CD4-positive, CD25-positive, alpha-beta regulatory T cell (primary cell): Measurements from ENCODE around the gene C12orf50. TPM values are rescaled to one million over a fixed set of nuclear protein-coding genes. Genes with fewer than 3 reads are reported as not detected.
"Not testable (repeated sequence)": the region's sequence is repeated elsewhere in the genome, so short reads cannot be mapped to it uniquely, and the experiment has no call there.

Source experiments
- ATAC-seq, 2 donors: fragments of 150-1000 bp; cut with Tn5 transposase; one replicate each; pipeline ENCODE4 v1.10.0; 2021; ENCODE audit warnings: low read depth in 2 of 2, moderate number of reproducible peaks in 2 of 2, moderate library complexity in 1 of 2
- DNase-seq, 3 donors: peaks; one replicate each; pipeline versions ENCODE4 v3.0.0 to v3.0.0-alpha.2; 2012 to 2022; ENCODE audit warnings: mixed read lengths in 1 of 3
- H3K27ac ChIP-seq: one replicate; pipeline ENCODE4 v1.7.0; 2013; ENCODE audit warnings: mild to moderate bottlenecking, low read length; ENCODE audit not compliant: insufficient read depth, poor library complexity, severe bottlenecking
- H3K27me3 ChIP-seq: one replicate; pipeline ENCODE4 v1.7.0; 2013; ENCODE audit warnings: low read length; ENCODE audit not compliant: control insufficient read depth, insufficient read depth
- H3K36me3 ChIP-seq: one replicate; pipeline ENCODE4 v1.7.0; 2013; ENCODE audit warnings: mild to moderate bottlenecking, low read length, moderate library complexity; ENCODE audit not compliant: control insufficient read depth, insufficient read depth
- H3K4me1 ChIP-seq: 2 replicates; pipeline ENCODE4 v1.7.0; 2013; ENCODE audit warnings: mild to moderate bottlenecking, low read length; ENCODE audit not compliant: insufficient read depth, control insufficient read depth, poor library complexity, severe bottlenecking
- H3K4me3 ChIP-seq: one replicate; pipeline ENCODE4 v1.7.0; 2013; ENCODE audit warnings: low read depth, mild to moderate bottlenecking, low read length, moderate library complexity
- H3K9me3 ChIP-seq, 2 experiments: 1 replicate in 1 of 2; 2 replicates in 1 of 2; pipeline ENCODE4 v1.7.0; 2013; ENCODE audit warnings: low read length in 2 of 2, mild to moderate bottlenecking in 1 of 2, moderate library complexity in 1 of 2; ENCODE audit not compliant: control insufficient read depth in 2 of 2
- H3K27ac Mint-ChIP-seq, 3 donors: one replicate each; pipeline ENCODE4 v1.8.0; 2020 to 2022; ENCODE audit warnings: mild to moderate bottlenecking in 3 of 3, mixed read lengths in 3 of 3, moderate library complexity in 2 of 3
- H3K27me3 Mint-ChIP-seq: one replicate; pipeline ENCODE4 v1.8.0; 2022; ENCODE audit warnings: mild to moderate bottlenecking, mixed read lengths
- H3K36me3 Mint-ChIP-seq: one replicate; pipeline ENCODE4 v1.8.0; 2020; ENCODE audit warnings: mixed read lengths
- H3K4me1 Mint-ChIP-seq, 4 donors: one replicate each; pipeline ENCODE4 v1.8.0; 2020 to 2022; ENCODE audit warnings: mixed read lengths in 4 of 4, mild to moderate bottlenecking in 1 of 4
- H3K4me3 Mint-ChIP-seq, 4 donors: one replicate each; pipeline ENCODE4 v1.8.0; 2020 to 2022; ENCODE audit warnings: mild to moderate bottlenecking in 4 of 4, mixed read lengths in 4 of 4, moderate library complexity in 3 of 4
- H3K9me3 Mint-ChIP-seq, 7 donors: one replicate each; pipeline ENCODE4 v1.8.0; 2020 to 2022; ENCODE audit warnings: mixed read lengths in 7 of 7, mild to moderate bottlenecking in 3 of 7, moderate library complexity in 2 of 7
- polyA plus RNA-seq, 4 donors: library from polyadenylated mRNA; unstranded; fragments of 300-500 nt; fragmentation: Illumina TruSeq; gene quantifications; one replicate each; pipeline ENCODE4 v1.2.3, GENCODE V29; 2021
- total RNA-seq: library from RNA; stranded (reverse); gene quantifications from one replicate; pipeline ENCODE4 v1.2.3, GENCODE V29; 2022

Gene C12orf50
- total and polyA plus RNA-seq, 5 donors from 2014 or later = 0.15 TPM; not detected in 4

DNA sequence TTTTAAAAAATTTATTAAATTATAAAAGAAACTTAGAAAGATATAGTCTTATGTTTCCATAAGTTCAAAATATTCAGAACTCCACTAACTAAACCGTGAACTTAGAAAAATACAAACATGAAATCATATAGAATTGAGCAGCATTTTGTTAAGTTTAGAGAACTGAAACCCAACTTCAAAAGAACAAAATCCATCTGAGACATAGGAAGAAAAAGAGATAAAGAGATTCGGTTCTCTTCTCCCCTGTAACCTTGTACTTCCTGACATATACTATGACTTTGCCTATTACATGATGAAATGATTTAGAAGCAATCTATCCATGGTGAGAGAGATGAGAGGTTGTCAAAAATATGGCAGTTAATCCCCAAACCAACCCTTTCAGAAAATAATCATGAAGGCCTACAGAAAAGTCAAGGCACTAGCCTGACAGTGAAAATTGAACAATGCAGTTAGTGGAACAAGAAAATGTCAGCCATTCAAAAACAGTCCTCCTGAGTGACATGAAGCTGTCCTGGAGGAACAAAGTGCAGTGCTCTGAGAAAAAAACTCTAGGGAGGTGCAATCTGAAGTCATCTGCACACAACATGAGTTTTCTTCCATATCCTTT is 44.0 kb downstream of the C12orf50 start:
- H3K4me1 ChIP-seq = no peaks in the 10 kb centered on the region
- no peaks in the 10 kb centered on the region for H3K36me3 ChIP-seq
- H3K27me3 ChIP-seq = peaks cover 1% of the 10 kb centered on the region
- no peaks in the 10 kb centered on the region for H3K9me3 ChIP-seq
- ATAC-seq (no peak), DNase-seq (no peak)
- H3K4me3 Mint-ChIP-seq = no peak overlapping the region
- peaks cover 4% of the 10 kb centered on the region for H3K27me3 Mint-ChIP-seq
- H3K4me1 Mint-ChIP-seq = no peaks in the 10 kb centered on the region
- H3K36me3 Mint-ChIP-seq = no peaks in the 10 kb centered on the region
- H3K9me3 Mint-ChIP-seq = peaks cover 0 to 1% (median 0%) of the 10 kb centered on the region in 7 donors
- H3K27ac Mint-ChIP-seq = no peak overlapping the region
- no peak overlapping the region for H3K4me3 ChIP-seq
- no peak overlapping the region for H3K27ac ChIP-seq

DNA sequence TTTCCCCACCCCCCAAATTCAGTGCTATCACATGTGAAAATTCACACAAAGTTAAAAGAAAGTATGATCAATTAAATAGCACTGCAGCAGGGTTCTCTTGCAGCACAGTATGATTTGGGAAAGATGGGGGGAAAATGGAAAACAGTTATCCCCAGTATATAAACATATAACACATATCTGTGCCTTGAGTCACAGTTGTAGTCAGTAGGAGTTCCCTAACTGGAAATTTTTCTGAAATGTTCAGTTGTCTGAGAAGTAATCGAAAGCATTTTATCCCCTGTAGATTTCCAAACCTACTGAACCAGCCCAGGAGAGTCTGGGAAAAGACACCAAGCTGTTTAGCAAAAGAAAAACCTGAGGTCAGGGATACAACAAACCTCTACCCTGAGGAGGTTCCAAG is 47.0 kb downstream of the C12orf50 start:
- no peaks in the 10 kb centered on the region for H3K4me1 ChIP-seq
- DNase-seq = no peak
- no peak overlapping the region for H3K27ac Mint-ChIP-seq

DNA sequence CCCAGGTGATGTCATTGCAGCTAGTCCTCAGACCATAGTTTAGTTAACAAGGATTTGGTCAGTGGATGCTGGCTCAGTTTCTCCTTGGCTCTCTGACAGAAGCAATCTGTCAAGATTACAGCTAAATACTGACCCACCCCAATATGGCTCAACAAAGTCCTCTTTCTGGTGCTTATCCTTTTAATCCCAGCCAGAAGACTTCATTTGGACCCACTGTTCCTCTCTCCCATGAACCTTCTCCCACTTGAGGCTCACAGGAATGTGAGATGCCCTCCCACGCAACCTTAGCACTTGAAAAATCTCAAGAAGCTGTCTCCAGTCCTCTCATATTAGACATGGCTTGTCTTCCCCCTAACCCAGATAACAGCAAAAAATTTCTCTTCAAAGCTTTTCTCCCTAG is 47.7 kb downstream of the C12orf50 start:
- H3K4me1 Mint-ChIP-seq = no peaks in the 10 kb centered on the region
- H3K36me3 Mint-ChIP-seq = no peaks in the 10 kb centered on the region

More for the DNA sequence above, 47.0 kb downstream of the C12orf50 start:
- Mint-ChIP-seq H3K4me1 (no peaks in the 10 kb centered on the region), H3K27me3 (peaks cover 4% of the 10 kb centered on the region), H3K36me3 (no peaks in the 10 kb centered on the region), H3K9me3 (peaks cover 0 to 4% (median 0%) of the 10 kb centered on the region in 7 donors), H3K4me3 (no peak overlapping the region)
- H3K27me3 ChIP-seq = no peaks in the 10 kb centered on the region
- no peaks in the 10 kb centered on the region for H3K9me3 ChIP-seq
- H3K36me3 ChIP-seq = no peaks in the 10 kb centered on the region
- no peak for ATAC-seq
- no peak overlapping the region for H3K27ac ChIP-seq
- H3K4me3 ChIP-seq = no peak overlapping the region

DNA sequence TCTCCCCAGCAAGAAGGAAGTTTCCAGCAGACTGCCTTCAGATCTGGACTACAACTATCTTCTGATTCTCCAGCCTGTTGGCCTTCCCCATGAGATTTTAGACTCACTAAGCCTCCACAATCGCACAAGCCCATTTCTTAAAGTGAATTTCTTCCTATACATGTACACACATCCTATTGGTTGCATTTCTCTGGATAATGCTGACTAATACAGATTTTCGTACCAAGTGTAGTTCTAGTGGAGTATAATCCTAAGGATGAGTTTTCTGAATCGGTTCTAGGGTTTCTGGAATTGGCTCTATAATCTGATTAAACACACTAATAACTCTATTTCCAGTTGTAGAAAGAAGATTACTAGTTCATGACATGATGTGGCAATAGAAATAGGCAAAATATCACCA is 53.3 kb downstream of the C12orf50 start:
- H3K27me3 Mint-ChIP-seq = no peaks in the 10 kb centered on the region
- H3K36me3 Mint-ChIP-seq = no peaks in the 10 kb centered on the region
- no peaks in the 10 kb centered on the region for H3K27me3 ChIP-seq
- peaks cover 0 to 4% (median 0%) of the 10 kb centered on the region in 7 donors for H3K9me3 Mint-ChIP-seq
- peak overlapping the region in 1 of 3 donors; percentile 26 for H3K27ac Mint-ChIP-seq
- H3K4me1 ChIP-seq = no peaks in the 10 kb centered on the region
- H3K27ac ChIP-seq = no peak overlapping the region
- no peaks in the 10 kb centered on the region for H3K36me3 ChIP-seq
- no peaks in the 10 kb centered on the region for H3K4me1 Mint-ChIP-seq
- no peaks in the 10 kb centered on the region for H3K9me3 ChIP-seq
- H3K4me3 ChIP-seq = no peak overlapping the region
- no peak for ATAC-seq
- H3K4me3 Mint-ChIP-seq = no peak overlapping the region
- DNase-seq = no peak

More for the DNA sequence above, 47.7 kb downstream of the C12orf50 start:
- H3K27ac ChIP-seq = no peak overlapping the region
- no peaks in the 10 kb centered on the region for H3K36me3 ChIP-seq
- H3K9me3 ChIP-seq = no peaks in the 10 kb centered on the region
- ATAC-seq (no peak), DNase-seq (no peak)
- H3K4me3 ChIP-seq = no peak overlapping the region
- no peaks in the 10 kb centered on the region for H3K27me3 ChIP-seq
- H3K27me3 Mint-ChIP-seq = no peaks in the 10 kb centered on the region
- H3K4me1 ChIP-seq = no peaks in the 10 kb centered on the region
- peaks cover 0 to 4% (median 0%) of the 10 kb centered on the region in 7 donors for H3K9me3 Mint-ChIP-seq
- H3K27ac Mint-ChIP-seq = no peak overlapping the region
- H3K4me3 Mint-ChIP-seq = no peak overlapping the region

DNA sequence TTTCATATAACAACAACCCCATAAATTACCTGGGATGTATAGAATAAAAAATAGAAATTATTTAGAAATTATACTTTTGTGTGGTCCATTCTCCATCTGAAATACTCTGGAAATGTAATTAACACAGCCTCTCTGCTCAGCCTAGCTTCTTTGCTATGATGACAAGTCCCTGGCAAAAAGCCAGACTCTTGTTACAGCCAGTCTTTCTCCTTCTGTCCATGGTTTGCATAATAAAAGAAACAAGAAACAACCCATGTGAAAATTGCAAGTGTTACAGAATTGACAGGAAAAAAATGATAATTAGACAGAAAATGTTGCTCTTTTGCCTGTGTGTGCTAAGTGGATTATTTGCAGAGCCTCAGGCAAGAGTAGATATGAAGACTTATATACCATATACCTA is 61.3 kb downstream of the C12orf50 start:
- H3K36me3 ChIP-seq = no peaks in the 10 kb centered on the region
- ATAC-seq = no peak
- H3K36me3 Mint-ChIP-seq = no peaks in the 10 kb centered on the region
- H3K27ac Mint-ChIP-seq = no peak overlapping the region
- H3K4me3 Mint-ChIP-seq = no peak overlapping the region
- no peaks in the 10 kb centered on the region for H3K9me3 ChIP-seq
- H3K4me1 Mint-ChIP-seq = no peaks in the 10 kb centered on the region
- DNase-seq = no peak
- peaks cover 0 to 6% (median 0%) of the 10 kb centered on the region in 7 donors for H3K9me3 Mint-ChIP-seq
- no peaks in the 10 kb centered on the region for H3K27me3 Mint-ChIP-seq
- no peaks in the 10 kb centered on the region for H3K4me1 ChIP-seq
- no peaks in the 10 kb centered on the region for H3K27me3 ChIP-seq
- H3K27ac ChIP-seq = no peak overlapping the region
- H3K4me3 ChIP-seq = no peak overlapping the region

DNA sequence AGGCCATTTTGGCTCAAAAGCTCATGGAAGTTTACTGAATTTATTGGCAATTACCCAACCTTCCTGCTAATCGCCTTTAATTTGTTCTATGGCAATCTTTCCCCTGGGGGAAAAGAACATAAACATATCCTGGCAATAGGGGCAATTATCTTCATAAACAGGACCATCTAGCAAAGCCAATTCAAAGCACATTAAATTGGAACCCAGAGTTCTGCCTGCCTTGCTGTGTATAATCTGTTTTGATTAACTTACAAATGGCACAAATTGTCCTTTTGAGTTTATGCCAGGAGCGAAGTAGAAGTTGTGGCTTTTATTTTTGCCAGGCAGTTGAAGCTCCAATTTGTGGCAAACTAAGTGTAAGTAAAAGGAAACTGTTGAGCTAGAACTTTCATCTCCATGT is 68.6 kb downstream of the C12orf50 start:
- Mint-ChIP-seq H3K9me3 (peaks cover 0 to 5% (median 0%) of the 10 kb centered on the region in 7 donors), H3K4me3 (no peak overlapping the region), H3K36me3 (no peaks in the 10 kb centered on the region), H3K4me1 (no peaks in the 10 kb centered on the region), H3K27ac (no peak overlapping the region), H3K27me3 (no peaks in the 10 kb centered on the region)
- no peaks in the 10 kb centered on the region for H3K27me3 ChIP-seq
- no peaks in the 10 kb centered on the region for H3K36me3 ChIP-seq
- H3K4me1 ChIP-seq = no peaks in the 10 kb centered on the region
- no peak for ATAC-seq
- DNase-seq = no peak
- H3K4me3 ChIP-seq = no peak overlapping the region
- H3K9me3 ChIP-seq = no peaks in the 10 kb centered on the region
- H3K27ac ChIP-seq = no peak overlapping the region

DNA sequence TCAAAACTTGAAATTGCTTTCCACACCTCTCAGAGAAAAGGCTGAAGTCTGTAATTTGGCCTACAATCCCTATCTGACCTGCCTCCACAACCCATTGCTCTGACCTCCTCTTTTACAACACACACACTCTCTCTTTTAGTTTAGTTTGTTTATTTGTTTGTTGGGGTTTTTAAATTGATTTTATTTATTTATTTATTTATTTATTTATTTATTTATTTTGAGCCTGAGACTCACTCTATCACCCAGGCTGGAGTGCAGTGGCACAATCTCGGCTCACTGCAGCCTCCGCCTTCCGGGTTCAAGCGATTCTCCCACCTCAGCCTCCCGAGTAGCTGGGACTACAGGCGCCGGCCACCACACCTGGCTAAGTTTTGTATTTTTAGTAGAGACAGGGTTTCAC is 75.2 kb downstream of the C12orf50 start:
- not testable (repeated sequence) for H3K9me3 Mint-ChIP-seq, H3K27me3 Mint-ChIP-seq, H3K27ac ChIP-seq, H3K9me3 ChIP-seq, H3K36me3 Mint-ChIP-seq, H3K4me1 ChIP-seq, H3K4me1 Mint-ChIP-seq, DNase-seq, H3K27me3 ChIP-seq, H3K4me3 Mint-ChIP-seq, H3K4me3 ChIP-seq, ATAC-seq, H3K27ac Mint-ChIP-seq, H3K36me3 ChIP-seq

DNA sequence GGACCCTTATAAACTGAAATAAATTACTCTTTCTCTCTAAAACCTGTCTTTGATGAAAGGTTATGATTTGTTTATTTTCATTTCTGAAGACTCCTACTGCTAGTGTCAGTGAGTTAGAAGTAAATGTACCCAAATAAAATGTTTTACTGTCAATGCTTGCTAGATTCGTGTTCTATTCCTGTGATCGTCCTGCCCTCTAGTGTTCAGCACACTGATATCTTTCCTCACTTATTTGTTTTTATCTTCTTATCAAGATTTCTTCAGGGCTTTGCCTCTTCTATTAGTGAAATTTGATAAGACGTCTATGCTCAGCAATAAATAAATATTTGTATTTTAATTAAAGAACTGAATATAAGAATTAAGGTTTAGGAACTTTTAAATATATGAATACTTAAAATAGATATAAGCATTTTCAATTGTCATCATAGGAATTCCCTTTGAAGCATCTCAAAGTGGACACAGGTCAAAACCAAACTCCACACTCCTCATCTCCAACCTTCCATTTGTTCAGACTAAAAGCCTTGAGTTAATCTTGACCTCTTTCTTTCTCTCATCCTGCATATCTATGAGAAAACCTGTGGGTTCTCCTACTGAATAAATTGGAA is 75.8 kb downstream of the C12orf50 start:
- Histone ChIP-seq H3K4me3 (no peak overlapping the region), H3K36me3 (no peaks in the 10 kb centered on the region), H3K27ac (no peak overlapping the region), H3K4me1 (no peaks in the 10 kb centered on the region), H3K27me3 (no peaks in the 10 kb centered on the region), H3K9me3 (no peaks in the 10 kb centered on the region)
- no peak overlapping the region for H3K27ac Mint-ChIP-seq
- peaks cover 0 to 5% (median 0%) of the 10 kb centered on the region in 4 donors for H3K4me1 Mint-ChIP-seq
- no peak for ATAC-seq
- DNase-seq = peak in 1 of 3 donors; percentile 2
- H3K4me3 Mint-ChIP-seq = no peak overlapping the region
- H3K27me3 Mint-ChIP-seq = no peaks in the 10 kb centered on the region
- no peaks in the 10 kb centered on the region for H3K36me3 Mint-ChIP-seq
- H3K9me3 Mint-ChIP-seq = peaks cover 0 to 6% (median 0%) of the 10 kb centered on the region in 7 donors
